Hepatic stellate cell (primary cell): ENCODE data around the gene INPP5K.

Experiments
- DNase-seq: peaks from one replicate; pipeline ENCODE4 v3.0.0; 2011; ENCODE audit warnings: low spot score

INPP5K gene

DNA sequence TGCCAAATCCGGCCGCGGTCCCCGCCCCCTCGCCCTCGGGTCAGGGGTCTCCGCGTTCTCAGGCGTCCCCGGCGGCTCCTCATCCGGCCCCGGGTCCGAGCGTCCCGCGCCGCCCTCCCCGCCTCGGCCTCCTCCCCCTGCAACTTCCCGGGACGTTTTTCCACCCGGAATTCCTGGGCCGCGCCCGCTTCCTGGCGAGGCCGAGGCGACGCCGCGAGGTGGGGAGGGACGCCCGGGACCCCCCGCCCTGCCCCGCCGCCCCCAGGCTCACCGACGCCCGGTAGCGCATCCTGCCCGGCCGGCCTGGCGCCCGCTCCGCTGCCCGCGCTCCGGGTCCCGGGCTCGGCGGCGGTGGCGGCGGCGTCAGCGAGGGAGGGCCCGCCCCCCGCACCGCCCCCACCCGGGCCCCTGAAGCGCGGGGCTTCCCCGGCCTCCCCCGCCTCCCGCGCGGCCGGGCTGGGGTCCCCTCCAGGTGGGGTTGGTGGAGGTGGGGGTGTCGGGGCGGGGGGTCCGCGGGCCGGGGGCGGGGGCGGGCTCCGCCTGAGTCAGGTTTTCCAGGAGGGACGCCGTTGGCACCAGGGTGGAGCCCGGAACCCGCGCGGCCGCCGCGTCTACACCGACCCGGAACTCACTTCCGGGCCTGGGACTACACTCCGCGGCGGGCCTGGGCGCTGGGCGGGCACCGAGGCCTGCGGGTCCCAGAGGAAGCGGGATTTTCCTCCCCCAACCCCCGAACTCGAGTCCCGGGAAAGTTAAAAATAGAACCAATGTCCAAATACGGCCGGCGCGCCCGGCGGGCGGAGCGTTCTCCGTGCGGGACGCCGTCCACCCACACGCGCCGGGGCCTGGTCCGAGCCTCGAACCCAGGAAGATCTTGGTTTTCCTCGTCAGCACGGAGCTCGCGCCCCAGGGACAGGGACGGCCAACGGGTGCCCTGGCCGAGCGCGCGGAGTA, 30.7 kb downstream of the INPP5K start:
- peak; percentile 83 for DNase-seq

DNA sequence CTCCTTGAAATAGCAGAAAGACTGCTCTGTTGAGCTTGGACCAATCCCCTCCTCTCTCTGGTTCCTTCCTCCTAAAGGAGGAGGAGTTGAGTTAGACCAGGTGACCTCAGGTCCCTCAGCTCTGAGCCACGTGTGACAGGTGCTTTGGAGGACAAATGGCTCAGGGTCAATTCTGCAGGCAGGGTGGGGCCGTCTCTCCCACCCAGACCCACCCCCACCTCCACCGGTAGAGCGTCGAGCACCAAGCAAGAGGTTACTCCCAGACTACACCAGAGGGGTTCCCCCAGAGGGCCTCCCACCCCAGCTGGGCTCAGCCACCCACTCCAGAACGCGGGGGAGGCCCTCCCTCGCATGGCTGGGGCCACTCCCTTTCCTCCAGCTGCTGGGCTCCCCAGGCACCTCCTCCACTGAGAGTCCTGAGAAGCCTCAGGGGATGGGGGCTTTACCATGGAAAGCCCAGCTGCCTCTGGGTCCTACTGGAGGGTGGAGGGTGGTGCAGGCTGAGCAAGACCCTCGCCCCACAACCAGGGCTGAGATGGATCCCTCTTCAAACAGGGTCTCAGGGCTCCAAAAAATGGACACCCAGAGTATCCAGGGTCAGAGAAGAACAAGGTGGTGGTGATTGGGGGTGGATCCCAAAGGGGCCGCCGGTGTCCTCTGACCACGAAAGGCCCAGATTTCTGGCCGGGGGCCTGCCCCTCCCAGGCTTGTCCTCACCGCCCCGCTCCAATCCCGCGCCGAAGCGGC, 31.6 kb downstream of the INPP5K start:
- peak; percentile 81 for DNase-seq

DNA sequence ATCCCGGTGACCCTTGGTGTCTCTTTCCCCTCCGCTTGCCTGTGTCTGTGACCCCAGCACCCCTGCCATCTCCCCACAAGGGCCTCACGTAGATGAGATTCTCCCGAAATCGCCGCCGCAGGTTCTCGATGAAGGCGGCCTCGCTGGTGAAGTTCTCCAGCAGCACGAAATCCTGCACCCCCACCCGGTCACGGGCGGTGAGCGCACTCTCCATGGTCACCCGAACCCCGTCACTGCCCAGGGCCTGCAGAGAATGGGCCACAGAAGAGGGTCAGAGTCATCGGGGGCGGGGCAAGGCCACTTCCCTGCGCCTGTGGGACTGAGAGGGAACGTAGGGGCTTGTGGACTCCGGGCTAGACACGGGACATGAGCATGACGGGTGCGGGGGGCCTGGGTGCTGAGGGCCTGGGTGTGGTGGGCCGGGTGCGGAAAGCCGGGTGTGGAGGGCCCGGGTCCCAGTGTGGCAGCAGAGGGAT, 32.3 kb downstream of the INPP5K start:
- no peak for DNase-seq

DNA sequence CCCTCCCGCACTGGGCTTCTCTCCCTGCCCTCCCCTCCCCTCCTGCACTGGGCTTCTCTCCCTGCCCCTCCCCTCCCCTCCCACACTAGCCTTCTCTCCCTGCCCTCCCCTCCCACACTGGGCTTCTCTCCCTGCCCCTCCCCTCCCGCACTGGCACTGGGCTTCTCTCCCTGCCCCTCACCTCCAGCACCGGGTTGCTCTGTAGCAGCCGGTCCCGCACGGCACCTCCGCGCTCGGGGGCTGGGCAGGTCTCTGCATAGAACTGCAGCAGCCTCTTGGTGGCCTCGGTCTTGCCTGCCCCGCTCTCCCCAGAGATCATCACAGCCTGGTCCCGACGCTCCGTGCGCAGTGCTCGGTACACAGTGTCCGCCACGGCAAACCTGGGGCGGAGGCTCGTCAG, 33.7 kb downstream of the INPP5K start:
- no peak for DNase-seq

DNA sequence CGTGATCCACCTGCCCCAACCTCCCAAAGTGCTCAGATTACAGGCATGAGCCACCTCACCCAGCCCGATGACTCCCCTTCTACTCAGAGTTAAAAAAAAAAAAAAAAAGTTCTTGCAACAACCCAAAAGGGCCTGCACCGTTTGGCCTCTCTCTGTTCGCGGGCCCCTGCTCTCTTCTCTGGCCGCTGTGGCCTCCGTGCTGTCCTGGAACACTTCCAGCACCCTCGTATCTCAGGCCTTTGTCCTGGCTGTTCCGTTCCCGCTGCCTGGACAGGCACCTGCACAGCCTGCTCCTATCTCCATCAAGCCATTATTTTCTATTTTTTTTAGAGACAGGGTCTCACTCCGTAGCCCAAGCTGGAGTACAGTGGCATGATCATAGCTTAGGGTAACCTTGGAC, 34.7 kb downstream of the INPP5K start:
- DNase-seq = no peak

DNA sequence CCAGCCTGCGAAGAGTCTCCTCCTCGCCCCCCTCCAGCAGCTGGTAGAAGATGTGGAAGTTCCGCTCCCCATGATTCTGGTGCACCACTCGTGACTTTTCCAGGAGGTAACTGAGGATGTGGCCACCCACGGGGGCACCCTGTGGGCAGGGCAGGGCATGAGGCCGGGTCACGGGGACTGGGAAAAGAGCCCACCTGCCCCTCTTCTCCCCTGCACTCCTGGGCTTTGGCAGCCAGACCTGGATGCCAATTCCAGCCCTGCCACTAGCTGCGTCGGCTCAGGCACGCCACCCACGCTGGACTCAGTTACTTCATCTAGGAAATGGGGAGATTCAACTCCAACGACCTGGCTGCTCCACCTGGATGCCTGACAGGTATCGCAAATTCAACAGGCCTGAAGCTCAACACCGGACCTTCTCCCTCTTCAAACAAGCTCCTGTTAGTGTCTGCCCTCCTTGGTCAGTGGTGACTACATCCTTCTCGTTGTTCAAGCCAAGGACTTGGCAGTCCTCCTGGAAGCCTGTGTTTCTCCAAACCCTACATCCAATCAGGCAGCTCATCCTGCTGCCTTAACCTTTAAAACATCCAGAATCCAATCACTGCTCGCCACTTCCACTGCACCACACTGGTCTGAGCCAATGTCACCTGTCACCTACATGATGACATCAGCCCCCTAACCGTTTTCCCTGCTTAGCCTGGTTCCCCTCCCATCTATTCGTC, 35.5 kb downstream of the INPP5K start:
- DNase-seq = no peak

DNA sequence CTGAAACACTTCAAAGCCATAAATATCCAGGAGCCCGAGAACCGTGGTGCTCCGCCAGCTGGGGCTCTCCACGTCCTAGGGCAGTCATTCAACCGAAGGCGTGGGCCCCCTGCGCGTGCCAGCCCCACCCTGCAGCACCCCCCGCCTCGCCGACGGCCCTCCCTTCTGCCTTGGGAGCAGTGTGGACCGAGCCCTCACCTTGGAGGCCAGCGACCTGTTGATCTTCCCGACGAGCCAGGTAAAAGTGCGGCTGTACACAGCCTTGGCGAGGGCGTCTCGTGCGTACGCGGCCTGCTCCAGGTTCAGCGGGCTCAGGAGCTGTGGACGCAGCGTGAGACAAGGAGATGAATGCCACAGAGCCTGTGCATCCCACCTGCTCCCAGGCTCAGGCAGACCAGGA, 38.0 kb downstream of the INPP5K start:
- no peak for DNase-seq

DNA sequence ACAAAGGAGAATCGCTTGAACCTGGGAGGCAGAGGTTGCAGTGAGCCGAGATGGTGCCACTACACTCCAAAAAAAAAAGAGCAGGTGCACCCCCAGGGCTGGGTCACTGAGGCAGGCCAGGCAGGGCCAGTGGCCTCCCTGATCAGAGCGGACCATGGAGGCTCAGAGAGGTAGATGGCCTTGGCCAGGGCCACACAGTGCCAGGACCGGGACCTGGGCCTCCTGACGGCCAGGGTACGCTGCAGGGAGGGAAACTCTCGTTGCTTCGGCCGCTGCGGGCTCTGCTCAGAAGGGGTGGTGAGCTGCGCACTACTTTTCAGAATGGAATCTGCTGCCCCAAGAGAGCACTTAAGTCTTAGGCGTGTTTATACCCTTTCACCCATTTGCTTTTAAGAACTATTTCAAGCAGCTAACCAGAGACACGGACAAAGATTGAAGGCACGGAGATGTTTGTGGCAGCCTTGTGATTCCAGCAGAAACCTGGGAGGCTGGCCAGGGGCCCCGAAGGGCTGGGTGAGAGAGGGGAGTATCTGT, 41.0 kb downstream of the INPP5K start:
- no peak for DNase-seq

DNA sequence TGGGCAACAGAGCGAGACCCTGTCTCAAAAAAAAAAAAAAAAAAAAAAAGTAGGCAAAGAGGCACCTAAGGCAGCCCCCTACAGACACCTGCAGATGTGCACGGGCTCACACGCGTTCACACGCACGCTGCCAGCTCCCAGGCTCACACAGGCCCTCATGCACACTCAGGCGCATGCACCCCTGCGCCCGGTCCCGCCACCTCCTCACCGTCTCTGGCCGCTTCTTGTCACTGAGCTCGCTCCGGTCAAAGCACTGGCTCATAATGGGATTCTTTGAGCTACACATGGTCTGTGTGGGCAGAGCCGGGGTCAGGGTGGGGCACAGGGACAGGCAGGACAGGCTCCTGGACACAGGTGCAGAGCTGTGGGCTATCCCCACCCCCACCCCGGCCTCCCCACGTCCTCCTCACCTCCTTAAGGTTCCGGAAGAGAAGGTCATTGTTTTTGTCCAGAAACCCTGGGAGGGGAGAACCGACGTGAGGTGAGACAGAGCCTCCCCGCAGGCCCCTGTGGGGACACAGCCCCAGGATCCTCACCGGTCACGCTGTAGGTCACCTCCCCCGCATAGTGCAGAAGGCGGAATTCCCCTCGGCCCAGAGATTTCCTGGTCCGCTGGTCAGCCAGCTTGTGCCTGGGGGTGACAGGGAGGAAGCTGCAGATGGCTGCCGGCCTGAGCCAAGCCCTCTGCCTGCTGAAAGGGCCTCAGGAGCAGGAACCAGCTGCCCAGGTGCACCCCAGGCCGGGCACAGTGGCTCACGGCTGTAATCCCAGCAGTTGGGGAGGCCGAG, 41.8 kb downstream of the INPP5K start:
- no peak for DNase-seq

DNA sequence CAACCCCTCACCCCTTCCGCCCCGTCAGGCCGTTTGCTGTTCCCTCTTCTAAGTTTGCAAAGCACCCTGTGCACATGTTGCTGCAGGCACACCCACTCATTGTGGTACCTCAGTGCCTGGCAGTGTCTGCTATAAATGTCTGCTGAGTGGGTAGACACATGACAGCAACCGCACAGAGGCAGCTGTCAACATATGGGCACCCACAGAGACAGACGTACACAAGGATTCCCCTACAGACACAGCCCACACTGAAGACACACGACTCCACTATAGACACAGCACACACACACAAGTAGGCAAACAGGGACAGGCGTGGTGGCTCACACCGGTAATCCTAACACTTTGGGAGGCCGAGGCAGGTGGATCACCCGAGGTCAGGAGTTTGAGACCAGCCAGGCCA, 42.6 kb downstream of the INPP5K start:
- DNase-seq = no peak

DNA sequence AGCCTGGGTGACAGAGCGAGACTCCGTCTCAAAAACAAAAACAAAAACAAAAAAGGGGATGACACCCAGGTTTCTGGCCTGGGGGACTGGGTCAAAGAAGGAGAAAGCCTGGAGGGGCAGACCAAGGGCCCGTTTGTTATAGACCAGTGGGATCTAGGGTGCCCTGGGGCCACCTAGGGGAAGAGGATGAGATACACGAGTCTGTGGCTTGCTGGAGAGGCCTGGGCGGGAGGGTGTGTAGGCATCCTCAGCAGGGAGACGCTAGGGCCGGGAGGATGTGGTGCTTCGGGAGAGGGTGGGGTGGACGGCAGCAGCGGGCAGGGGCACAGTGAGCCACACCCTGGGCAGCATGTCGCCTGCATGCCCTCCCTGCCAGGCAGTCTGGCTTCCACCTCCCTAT, 43.2 kb downstream of the INPP5K start:
- no peak for DNase-seq

DNA sequence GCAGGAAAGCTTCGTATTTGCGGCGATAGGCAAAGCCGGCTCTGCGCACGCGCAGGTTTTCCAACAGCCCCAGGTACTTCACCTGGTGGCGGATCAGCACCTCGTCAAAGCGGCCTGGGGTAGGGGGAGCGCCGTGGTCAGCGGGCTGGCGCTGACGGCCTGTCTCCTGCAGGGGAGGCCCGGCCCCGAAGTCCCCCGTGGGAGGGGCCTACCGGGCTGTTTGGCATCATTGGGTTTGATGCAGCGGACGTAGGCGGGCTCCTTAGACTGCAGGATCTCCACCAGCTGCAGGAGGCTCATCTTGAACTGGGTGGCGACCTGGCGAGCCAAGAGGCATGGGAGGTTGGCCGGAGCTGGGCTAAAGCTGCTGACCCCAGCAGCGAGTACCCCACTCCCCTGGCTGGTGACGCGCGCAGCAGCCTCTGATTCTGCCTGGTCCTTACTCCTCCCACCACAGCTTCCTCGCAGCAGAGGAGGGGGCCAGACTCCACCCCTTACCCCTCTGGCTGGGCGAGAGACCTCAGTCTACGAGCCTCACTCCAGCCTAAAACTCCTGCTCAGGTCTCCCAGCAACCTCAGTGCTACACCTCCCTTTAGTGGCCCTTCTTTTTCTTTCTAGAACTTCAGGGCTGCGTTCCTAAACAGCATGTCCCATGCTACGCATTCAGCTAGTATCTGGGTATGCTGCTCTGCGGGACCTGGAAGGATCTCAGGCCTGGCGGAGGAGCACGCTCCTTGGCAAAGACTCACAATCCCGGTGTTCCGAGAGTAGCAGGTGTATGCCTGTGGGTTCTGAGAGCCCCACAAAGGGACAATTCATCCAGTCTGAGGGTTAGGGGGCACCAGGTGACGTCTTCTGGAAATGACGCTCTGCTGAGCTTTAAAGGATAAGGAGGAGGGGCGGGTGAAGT, 44.2 kb downstream of the INPP5K start:
- DNase-seq = no peak

DNA sequence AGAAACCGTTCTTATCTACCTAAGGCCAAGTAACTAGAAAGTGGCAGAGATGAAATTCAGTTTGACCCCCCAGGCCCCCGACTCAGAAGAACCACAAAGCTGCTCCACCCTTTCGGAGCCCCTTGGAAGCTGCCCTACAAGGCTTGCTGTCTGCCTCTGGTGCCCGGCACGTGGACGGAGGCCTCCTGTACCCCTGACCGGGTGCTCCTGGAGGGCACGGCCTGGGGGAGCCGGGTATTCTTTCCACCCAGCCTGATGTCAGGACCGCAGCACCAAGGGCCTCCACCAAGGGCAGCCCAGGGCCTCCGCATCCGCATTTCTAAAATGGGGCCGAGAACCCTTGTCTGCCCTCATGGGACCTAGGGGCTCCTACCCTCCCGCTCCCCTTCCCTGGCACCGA, 44.9 kb downstream of the INPP5K start:
- DNase-seq = no peak

DNA sequence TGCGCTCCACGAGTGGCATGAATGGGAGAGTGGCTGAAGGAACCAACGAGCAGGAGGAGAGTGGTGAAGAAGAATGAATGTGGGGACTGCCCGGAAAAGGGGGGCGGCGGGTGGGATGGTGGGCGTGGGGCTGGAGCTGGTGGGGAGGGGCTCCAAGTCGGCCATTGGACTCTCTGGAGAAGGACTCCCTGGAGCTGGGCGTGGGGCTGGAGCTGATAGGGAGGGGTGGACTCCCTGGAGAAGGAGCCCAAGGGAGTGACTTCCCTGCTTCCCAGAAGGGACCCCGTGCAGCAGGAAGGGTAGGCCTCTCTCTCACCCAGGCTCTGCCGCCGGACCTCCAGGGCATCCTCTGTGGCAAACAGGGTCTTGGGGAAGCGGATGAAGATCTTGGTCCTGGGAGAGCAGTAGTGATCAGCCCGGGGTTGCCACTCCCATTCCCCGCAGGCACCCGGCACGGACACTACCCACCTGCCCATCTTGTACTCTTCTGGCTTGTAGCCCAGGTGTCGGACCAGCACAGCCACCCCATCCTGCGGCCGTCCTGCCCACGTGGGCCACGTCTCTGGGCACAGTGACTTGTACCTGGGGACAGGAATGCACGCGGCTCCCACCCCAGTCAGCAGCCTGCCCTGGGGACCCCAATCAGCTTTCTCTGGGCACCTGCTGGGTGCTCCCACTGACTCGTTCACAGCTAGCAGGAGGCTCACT, 45.5 kb downstream of the INPP5K start:
- DNase-seq = no peak

DNA sequence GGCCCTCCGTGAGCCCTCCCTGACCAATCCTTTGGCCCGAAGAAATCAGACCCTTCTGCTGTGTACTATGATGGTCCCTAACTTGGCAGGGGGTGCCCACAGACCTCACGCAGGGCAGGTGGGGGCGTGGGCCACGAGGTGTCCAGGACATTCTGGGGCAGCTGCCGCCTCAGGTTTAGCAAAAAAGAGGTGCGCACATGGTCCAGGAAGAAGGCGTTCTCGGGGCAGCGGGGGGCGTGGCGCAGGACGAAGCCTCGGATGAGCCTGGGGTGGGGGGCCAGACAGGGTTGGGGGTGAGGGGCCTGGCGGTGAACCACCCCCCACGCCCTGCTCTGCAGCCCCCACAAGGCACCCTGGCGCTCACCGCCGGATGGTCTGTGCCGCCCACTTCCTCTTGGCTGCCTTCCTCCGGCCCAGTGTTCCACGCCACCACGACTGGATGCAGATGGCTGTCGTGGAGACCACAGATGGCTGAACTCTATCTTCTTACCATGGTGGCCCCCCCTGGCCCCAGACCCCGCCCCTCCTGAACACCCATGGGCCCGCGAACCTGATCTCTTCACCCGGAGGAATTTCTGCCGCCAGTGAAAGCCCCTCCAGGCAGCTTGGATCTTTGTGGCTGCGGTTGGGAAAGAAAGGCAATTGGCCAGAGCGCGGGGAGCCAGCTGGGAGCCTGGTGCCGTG, 46.2 kb downstream of the INPP5K start:
- no peak for DNase-seq

DNA sequence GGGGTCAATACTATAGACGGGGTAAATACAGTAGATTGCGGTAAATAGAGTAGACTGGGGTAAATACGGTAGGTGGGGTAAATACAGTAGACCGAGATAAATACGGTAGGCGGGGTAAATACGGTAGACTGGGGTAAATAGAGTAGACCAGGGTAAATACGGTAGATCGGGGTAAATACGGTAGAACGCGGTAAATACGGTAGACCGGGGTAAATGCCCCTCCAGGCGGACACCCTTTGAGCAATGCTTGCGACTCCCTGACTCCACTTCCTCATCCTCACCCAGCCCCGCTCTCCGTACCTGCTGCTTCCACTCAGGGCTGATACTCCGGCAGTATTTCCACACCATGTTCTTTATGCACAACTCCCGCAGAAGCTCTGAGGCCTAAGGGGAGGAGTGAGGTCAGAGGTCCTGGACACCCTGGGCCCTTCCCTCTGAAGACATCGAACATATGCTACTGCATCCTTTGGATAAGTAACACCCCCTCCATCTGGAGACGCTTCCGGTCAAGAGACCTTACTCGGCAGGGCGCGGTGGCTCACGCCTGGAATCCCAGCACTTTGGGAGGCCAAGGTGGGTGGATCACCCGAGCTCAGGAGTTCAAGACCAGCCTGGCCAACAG, 47.1 kb downstream of the INPP5K start:
- DNase-seq = no peak

DNA sequence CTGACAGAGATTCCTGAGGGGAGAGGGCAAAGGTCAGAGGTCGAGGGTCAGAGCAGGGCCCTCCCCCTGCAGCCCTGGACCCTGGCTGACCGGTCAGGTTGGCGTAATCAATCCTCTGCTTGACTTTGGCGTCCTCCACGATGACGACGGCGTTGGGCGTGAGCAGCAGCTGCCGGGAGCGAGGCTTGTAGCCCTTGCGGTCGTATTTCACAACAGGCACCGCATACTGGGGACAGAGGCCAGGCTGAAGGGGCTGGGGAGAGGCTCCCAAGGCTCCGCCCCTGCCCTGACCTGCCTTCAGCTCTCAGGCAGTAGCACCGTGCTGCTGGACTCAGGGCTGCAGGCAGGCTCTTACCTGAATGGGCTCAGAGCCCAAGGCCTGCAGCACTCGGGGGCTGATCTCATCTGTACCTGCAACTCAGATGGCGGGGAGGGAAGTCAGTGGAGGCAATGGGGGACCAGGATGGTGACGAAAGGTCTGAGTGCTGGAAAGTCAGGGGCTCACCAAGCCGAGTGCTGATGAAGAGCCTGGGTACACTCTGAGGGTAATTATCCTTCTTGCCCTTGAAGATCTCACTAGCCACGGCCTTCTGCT, 48.4 kb downstream of the INPP5K start:
- no peak for DNase-seq

DNA sequence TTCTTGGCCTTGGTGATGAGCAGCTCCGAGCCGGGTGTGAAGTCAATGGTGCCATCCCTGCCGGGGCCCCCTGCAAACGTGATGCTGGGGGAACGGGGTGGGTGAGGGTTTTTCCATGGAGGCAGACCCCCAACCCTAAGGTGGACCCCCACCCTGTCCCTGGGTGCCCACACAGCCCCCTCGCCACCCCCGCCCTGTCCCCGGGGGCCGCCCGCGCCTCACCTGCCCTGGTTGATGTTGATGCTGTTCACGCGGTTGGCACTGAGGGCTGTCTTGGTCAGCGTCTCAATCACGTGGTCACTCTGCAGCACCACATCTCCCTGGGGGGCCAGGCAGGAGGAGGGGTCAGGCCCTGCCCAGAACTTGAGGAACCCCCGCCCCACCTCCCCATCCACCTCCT, 49.2 kb downstream of the INPP5K start:
- no peak for DNase-seq
